ENCODE results near the gene CDIP1.

DNA sequence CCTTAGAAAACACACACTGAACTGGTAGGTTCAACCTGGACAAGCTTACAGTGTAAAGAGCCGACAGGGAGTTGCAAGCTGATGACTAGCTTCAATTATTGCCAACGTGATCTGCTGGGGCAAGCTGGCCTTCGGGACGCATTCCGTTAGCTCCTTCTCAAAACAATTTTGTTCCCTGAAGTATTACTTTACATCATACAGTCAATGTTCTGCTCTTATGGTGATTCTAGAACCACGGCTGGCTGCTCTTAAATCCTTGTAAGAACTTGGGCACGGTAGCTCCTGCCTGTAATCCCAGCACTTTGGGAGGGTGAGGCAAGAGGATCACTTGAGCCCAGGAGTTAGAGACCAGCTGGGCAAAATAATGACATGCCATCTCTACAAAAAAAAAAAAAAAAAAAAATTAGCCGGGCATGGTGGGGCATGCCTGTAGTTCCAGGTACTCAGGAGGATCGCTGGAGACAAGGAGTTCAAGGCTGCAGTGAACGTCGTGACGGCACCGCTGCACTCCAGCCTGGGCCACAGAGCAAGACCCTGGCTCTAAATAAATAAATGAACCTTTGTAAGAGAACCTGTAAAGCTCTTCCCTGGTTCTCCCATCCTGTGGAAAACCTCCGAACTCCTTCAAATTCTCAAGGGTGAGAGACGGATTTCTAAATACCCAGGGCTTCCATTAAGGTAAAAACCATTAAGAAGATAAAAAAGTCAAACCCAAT lies 2.0 kb downstream of the CDIP1 start:
- TF ChIP-seq, protein P1, sequence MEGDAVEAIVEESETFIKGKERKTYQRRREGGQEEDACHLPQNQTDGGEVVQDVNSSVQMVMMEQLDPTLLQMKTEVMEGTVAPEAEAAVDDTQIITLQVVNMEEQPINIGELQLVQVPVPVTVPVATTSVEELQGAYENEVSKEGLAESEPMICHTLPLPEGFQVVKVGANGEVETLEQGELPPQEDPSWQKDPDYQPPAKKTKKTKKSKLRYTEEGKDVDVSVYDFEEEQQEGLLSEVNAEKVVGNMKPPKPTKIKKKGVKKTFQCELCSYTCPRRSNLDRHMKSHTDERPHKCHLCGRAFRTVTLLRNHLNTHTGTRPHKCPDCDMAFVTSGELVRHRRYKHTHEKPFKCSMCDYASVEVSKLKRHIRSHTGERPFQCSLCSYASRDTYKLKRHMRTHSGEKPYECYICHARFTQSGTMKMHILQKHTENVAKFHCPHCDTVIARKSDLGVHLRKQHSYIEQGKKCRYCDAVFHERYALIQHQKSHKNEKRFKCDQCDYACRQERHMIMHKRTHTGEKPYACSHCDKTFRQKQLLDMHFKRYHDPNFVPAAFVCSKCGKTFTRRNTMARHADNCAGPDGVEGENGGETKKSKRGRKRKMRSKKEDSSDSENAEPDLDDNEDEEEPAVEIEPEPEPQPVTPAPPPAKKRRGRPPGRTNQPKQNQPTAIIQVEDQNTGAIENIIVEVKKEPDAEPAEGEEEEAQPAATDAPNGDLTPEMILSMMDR (IDR thresholded peaks at IDR 0.05; ENCODE audit: control extremely low read depth in 1 of 3, insufficient read depth in 1 of 3, low read depth in 1 of 3, low read length in 3 of 3), result no peak
- TF ChIP-seq POLR2A (IDR thresholded peaks at IDR 0.05; ENCODE audit: control extremely low read depth in 1 of 2, low read depth in 2 of 2, low read length in 2 of 2) (no peak), EP300 (IDR thresholded peaks at IDR 0.05; ENCODE audit: borderline replicate concordance in 1 of 2, low read depth in 2 of 2, low read length in 2 of 2) (no peak), HDAC2 (IDR thresholded peaks at IDR 0.05; ENCODE audit: borderline replicate concordance in 1 of 2, low read depth in 2 of 2, low read length in 2 of 2) (no peak), SP2 (IDR thresholded peaks at IDR 0.05; ENCODE audit: low read length) (no peak), EZH2 (IDR thresholded peaks at IDR 0.05; ENCODE audit: low read depth, low read length, severe bottlenecking) (no peak), SIRT6 (IDR thresholded peaks at IDR 0.05; ENCODE audit: low read length) (no peak), SRF (IDR thresholded peaks at IDR 0.05; ENCODE audit: low read depth, low read length) (no peak), SIN3A (conservative IDR thresholded peaks at IDR 0.05 in 1 of 2, IDR thresholded peaks at IDR 0.05 in 1 of 2; ENCODE audit: low read depth in 1 of 2, low read length in 2 of 2) (no peak), JUN (IDR thresholded peaks at IDR 0.05; ENCODE audit: low read depth, low read length) (no peak), FOSL1 (IDR thresholded peaks at IDR 0.05; ENCODE audit: insufficient read depth, low read depth, low read length) (no peak)
- TF ChIP-seq, protein P2, sequence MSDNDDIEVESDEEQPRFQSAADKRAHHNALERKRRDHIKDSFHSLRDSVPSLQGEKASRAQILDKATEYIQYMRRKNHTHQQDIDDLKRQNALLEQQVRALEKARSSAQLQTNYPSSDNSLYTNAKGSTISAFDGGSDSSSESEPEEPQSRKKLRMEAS (IDR thresholded peaks at IDR 0.05), result no peak

Measured in H1 (cell line).